Pancreas (tissue), 10 donors: ENCODE data around the gene SYNDIG1. TPM values are rescaled to one million over a fixed set of nuclear protein-coding genes. Genes with fewer than 3 reads are reported as not detected.

ENCODE experiments used
- ATAC-seq, 4 donors: fragments of 200-7000 bp; cut with Tn5 transposase; one replicate each; pipeline versions ENCODE4 v1.8.0 to v1.9.1; 2020; ENCODE audit warnings: mild to moderate bottlenecking in 4 of 4, moderate library complexity in 4 of 4
- DNase-seq, 6 donors: peaks; one replicate each; pipeline ENCODE4 v3.0.0-alpha.2; 2020
- FAIRE-seq: peaks from 2 replicates; lab custom pipeline; 2012; peaks lifted over from hg19 to GRCh38; lab: Jason Lieb, UNC
- H3K27ac ChIP-seq, 4 donors: fragments of 200-600 bp; sonication (generic); 1 replicate in 3 of 4; 2 replicates in 1 of 4; pipeline versions ENCODE4 v1.5.0 to v1.8.0; 2020
- H3K27me3 ChIP-seq, 4 donors: fragments of 200-600 bp; one replicate each; pipeline ENCODE4 v1.8.0; 2021
- H3K36me3 ChIP-seq, 3 donors: fragments of 200-600 bp; sonication (generic) in 1 of 3; one replicate each; pipeline versions ENCODE4 v1.5.0 to v1.8.0; 2020 to 2021
- H3K4me1 ChIP-seq, 3 donors: fragments of 200-600 bp; one replicate each; pipeline ENCODE4 v1.8.0; 2021
- H3K4me3 ChIP-seq, 4 donors: fragments of 200-600 bp; sonication (generic) in 2 of 4; one replicate each; pipeline versions ENCODE4 v1.5.0 to v1.8.0; 2020 to 2021
- H3K9me3 ChIP-seq, 4 donors: fragments of 200-600 bp; one replicate each; pipeline ENCODE4 v1.8.0; 2021
- WGBS, 2 donors: extraction: QIAGEN DNeasy Blood & Tissue Kit; methylation state at CpG; one replicate each; pipeline ENCODE4 v1.1.7; 2013; 5-methylcytosine and 5-hydroxymethylcytosine counted together
- intact Hi-C, 3 donors: fragments of 100-400 bp; cut with DNase I; formaldehyde crosslinking; loops; one replicate each; pipeline versions ENCODE4 v1.11.1 to v1.14.2; 2022
- polyA plus RNA-seq, 2 donors: library from polyadenylated mRNA; stranded (reverse); fragments of 200-250 nt; gene quantifications; one replicate each; pipeline ENCODE4 v1.2.3, GENCODE V29; 2013
- total RNA-seq, 6 donors: library from RNA; stranded (reverse); fragmentation: NEBNext Ultra II Directional in 4 of 6; extraction: Animal tissue kit (Norgen Biotek cat#: 25700) in 4 of 6; gene quantifications; one replicate each; pipeline versions ENCODE4 v1.2.1 to v1.2.4, GENCODE V29; 2021 to 2023
- TF ChIP-seq, protein P1 (sequence below), 4 donors: fragments of 200-600 bp; sonication (generic) in 3 of 4; IDR thresholded peaks; one replicate each; pipeline versions ENCODE4 v1.5.0 to v1.8.0; 2021; ENCODE audit warnings: antibody characterized with exemption in 4 of 4
- donor health status: healthy with polysubstance abuse.
- donor health status: DM: no; HTN: no; CAD: no; lungs with moderate emphysema.
- donor health status: DM: no; HTN: no; CAD: no.
- donor health status: control.
- donor health status: control.
- donor health status: Bipolar disorder and iron deficiency.
- donor health status: DM: yes; HTN: yes; CAD: no.
- donor health status: DM: no; HTN: no; CAD: no.
- donor health status: DM: no; HTN: no; CAD: no.
- donor health status: DM: yes; HTN: yes; CAD: no.

Gene SYNDIG1
- total and polyA plus RNA-seq, 8 donors, result 0.04 to 0.46 (median 0.23) TPM; not detected in 1

DNA sequence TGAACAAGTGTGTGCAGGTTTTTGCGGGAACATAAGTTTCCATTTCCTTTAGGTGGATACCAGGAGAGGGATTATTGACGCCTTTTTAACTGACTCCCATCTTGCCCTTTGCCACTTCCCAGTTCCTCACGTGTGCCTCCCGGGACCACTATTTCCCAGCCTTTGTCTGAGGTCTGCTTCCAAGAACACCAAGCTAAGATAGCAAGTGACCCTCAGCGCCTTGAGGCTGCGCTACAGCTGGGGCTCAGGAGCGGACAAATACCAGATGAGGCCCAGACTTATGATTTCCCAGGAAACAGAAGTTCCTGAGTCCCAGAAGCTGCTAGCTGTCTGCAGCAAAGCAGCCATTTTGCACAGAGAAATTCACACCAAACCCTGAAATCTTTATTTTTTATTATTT, 216.7 kb downstream of the SYNDIG1 start:
- TF ChIP-seq, protein P1, sequence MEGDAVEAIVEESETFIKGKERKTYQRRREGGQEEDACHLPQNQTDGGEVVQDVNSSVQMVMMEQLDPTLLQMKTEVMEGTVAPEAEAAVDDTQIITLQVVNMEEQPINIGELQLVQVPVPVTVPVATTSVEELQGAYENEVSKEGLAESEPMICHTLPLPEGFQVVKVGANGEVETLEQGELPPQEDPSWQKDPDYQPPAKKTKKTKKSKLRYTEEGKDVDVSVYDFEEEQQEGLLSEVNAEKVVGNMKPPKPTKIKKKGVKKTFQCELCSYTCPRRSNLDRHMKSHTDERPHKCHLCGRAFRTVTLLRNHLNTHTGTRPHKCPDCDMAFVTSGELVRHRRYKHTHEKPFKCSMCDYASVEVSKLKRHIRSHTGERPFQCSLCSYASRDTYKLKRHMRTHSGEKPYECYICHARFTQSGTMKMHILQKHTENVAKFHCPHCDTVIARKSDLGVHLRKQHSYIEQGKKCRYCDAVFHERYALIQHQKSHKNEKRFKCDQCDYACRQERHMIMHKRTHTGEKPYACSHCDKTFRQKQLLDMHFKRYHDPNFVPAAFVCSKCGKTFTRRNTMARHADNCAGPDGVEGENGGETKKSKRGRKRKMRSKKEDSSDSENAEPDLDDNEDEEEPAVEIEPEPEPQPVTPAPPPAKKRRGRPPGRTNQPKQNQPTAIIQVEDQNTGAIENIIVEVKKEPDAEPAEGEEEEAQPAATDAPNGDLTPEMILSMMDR (IDR thresholded peaks at IDR 0.05), result no peak
- DNase-seq (no peak), ATAC-seq (no peak), FAIRE-seq (no peak)
- no peaks in the 10 kb centered on the region for H3K9me3 ChIP-seq
- H3K4me1 ChIP-seq, result no peaks in the 10 kb centered on the region
- no peaks in the 10 kb centered on the region for H3K36me3 ChIP-seq
- whole genome bisulfite sequencing, 2 donors, result 80 to 86% methylated on average over 7 of the region's 7 CpGs
- H3K27me3 ChIP-seq, result no peaks in the 10 kb centered on the region
- H3K4me3 ChIP-seq, result no peak overlapping the region
- intact Hi-C loops, result no loop called here
- H3K27ac ChIP-seq, result no peak overlapping the region

DNA sequence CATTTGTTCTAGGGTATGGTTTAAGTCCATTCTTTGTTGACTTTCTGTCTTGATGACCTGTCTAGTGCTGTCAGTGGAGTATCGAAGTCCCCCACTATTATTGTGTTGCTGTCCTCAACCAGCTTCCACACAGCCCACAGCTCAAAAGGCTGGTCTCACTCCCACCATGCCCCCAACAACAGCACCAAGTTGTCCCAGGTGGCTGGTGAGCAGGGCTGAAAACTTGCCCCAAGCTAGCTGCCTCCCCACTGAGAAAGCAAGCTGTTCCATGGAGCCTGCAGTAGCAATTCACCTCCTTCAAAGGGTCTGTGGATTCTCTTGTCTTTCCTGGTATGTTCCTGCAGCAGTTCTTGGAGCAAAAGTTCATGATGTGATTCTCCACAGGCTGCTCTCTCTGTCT, 221.0 kb downstream of the SYNDIG1 start:
- Histone ChIP-seq H3K36me3 (no peaks in the 10 kb centered on the region), H3K27me3 (no peaks in the 10 kb centered on the region), H3K4me3 (no peak overlapping the region), H3K9me3 (no peaks in the 10 kb centered on the region), H3K4me1 (no peaks in the 10 kb centered on the region), H3K27ac (no peak overlapping the region)
- intact Hi-C loops, result no loop called here
- 50 to 87% methylated on average over 1 of the region's 1 CpG for WGBS, 2 donors
- ATAC-seq (no peak), FAIRE-seq (no peak), DNase-seq (peak in 1 of 6 donors; percentile 1)
- TF ChIP-seq, protein P1 (IDR thresholded peaks at IDR 0.05), result no peak

DNA sequence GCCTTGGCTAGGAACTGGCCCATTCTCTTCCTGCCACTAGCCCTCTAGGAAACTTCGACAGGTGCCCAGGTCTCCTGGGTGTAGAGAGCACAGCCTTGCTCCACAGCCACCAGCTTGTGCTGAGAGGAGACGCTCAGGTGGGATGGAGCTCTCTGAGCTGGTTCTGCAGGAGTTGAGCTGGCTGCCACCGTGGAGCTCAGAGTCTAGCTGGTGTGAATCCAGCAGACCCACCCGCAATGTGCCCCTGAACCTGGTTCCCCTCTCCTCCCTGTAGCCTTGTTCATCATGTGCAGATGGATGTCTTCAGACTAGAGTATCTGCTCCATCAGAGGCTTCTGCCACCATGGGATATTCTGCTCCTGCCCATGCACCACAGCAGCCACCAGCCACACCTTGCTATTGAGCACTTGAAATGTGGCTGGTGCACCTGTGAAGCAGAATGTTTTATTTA, 222.5 kb downstream of the SYNDIG1 start:
- Histone ChIP-seq H3K27ac (no peak overlapping the region), H3K4me1 (no peaks in the 10 kb centered on the region), H3K9me3 (no peaks in the 10 kb centered on the region), H3K27me3 (no peaks in the 10 kb centered on the region), H3K4me3 (no peak overlapping the region), H3K36me3 (no peaks in the 10 kb centered on the region)
- TF ChIP-seq, protein P1 (IDR thresholded peaks at IDR 0.05), result no peak
- ATAC-seq (no peak), DNase-seq (no peak), FAIRE-seq (no peak)
- intact Hi-C loops, result no loop called here
- 79 to 95% methylated on average over 4 of the region's 4 CpGs for WGBS, 2 donors

DNA sequence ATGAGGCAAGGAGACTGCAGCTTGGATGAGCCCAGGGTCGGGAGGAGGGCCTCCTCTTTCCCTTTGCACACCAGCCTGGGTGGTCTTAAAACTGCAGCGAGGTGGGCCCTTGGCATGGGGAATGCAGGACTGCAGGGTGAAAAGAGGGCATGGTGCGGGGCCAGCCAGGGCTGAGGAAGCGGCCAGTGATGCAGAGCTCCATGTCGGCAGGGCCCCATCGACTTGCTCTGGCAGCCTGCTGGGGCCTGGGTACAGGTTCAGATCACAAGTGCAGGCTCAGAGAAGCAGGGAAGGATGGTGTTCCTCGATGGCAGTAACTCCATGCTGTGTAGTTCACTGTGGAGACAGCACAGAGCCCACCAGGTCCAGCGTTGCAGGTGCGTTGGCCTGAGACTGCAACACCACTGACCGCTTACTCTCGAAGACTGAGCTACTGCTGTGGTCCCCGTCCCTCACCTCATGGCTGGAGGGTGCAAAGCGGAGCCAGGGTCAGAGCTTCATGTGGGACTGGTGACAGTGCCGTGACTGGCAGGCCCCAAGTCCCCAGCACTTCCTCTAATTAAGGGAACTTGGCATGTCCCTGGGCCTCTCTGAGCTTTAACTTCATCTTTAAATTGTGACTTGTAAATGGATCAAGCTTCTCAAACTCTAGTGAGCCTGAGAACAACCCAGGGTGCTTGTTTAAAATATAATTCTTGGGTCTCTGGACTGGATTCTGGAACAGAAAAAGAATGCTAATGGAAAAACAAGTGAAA, 223.2 kb downstream of the SYNDIG1 start:
- intact Hi-C loops, result no loop called here
- no peaks in the 10 kb centered on the region for H3K27me3 ChIP-seq
- H3K27ac ChIP-seq, result no peak overlapping the region
- no peak for DNase-seq
- TF ChIP-seq, protein P1 (IDR thresholded peaks at IDR 0.05), result no peak
- ATAC-seq, result no peak
- no peak overlapping the region for H3K4me3 ChIP-seq
- WGBS, 2 donors, result 83 to 89% methylated on average over 14 of the region's 14 CpGs
- no peaks in the 10 kb centered on the region for H3K36me3 ChIP-seq
- no peaks in the 10 kb centered on the region for H3K4me1 ChIP-seq
- no peak for FAIRE-seq
- no peaks in the 10 kb centered on the region for H3K9me3 ChIP-seq

DNA sequence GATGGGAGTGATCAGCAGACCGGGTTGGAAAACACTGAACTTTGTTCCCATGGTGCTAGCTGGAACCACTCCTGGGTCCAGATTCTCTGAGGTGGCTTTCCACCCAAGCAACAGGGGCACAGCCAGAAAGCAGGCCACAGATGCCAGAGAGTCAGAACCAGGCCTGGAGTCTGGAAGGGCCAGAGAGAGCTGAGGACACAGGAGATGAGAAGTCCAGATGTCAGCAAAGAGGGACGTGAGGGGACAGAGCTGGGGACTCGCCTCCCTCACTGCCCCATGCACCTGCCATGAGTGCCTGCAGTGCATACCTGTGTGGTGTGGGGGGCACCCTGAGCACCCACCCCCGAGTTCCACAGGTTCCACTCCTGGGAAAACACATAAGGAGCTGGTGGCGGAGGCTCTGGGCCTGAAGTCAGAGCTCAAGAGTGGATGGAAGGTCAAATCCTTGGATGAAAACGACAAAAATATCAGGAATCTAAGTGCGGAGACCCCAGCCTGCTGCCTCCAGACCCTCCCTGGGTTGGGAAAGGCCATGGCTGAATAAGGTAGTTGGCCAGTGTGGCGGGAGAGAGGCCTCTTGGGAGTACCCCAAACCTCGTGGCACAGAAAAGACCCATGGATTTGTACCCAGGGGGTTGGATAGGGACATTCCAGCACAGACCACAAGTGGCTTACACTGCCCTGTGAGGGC, 224.2 kb downstream of the SYNDIG1 start:
- ATAC-seq, result no peak
- H3K4me1 ChIP-seq, result no peaks in the 10 kb centered on the region

More for the DNA sequence above, 224.2 kb downstream of the SYNDIG1 start:
- no peak for DNase-seq
- H3K27ac ChIP-seq, result no peak overlapping the region
- no peaks in the 10 kb centered on the region for H3K27me3 ChIP-seq
- WGBS, 2 donors, result 77 to 91% methylated on average over 9 of the region's 9 CpGs
- no peak overlapping the region for H3K4me3 ChIP-seq
- intact Hi-C loops, result no loop called here
- TF ChIP-seq, protein P1 (IDR thresholded peaks at IDR 0.05), result no peak
- no peaks in the 10 kb centered on the region for H3K36me3 ChIP-seq
- no peaks in the 10 kb centered on the region for H3K9me3 ChIP-seq
- no peak for FAIRE-seq
